GM12891 (cell line): Measurements from ENCODE around the gene FOXL2.

Source experiments
- POLR2A ChIP-seq: IDR thresholded peaks from 2 replicates; pipeline ENCODE4 v1.6.1; 2011; ENCODE audit warnings: low read depth, low read length, control low read depth
- POLR2AphosphoS5 ChIP-seq: IDR thresholded peaks from 2 replicates; pipeline ENCODE4 v1.6.1; 2011; ENCODE audit warnings: low read depth, low read length, control low read depth
- POU2F2 ChIP-seq: IDR thresholded peaks from 2 replicates; pipeline ENCODE4 v1.6.1; 2011; ENCODE audit warnings: low read depth, mild to moderate bottlenecking, control low read depth, low read length, moderate library complexity
- TAF1 ChIP-seq: IDR thresholded peaks from 2 replicates; pipeline ENCODE4 v1.6.1; 2011; ENCODE audit warnings: low read depth, low read length, control low read depth

DNA sequence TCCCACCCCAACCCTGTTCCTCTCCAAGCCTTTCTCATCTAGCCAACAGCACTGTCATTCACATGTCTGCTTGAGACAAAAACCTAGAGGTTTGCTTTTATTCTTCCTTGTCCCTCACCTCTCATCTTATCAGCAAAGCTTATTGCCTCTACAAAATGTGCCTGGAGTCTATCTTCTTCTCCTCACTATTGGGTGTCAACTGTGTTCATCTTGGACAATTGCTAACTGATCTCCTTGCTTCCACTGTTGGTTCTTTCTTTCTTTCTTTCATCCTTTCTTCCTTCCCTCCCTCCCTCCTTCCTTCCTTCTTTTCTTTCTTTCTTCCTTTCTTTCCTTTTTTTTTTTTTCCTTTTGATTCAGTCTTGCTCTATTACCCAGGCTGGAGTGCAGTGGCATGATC is 48.2 kb downstream of the FOXL2 start:
- no peak for TF ChIP-seq POLR2A
- TF ChIP-seq TAF1: no peak
- no peak for TF ChIP-seq POLR2AphosphoS5
- TF ChIP-seq POU2F2: no peak
